ENCODE data around the gene IL23R.

GRCh38 chr1:67134695-67135094, 31.6 kb upstream of the IL23R start, which contains the start of gene C1orf141:
- TF ChIP-seq, protein P1, sequence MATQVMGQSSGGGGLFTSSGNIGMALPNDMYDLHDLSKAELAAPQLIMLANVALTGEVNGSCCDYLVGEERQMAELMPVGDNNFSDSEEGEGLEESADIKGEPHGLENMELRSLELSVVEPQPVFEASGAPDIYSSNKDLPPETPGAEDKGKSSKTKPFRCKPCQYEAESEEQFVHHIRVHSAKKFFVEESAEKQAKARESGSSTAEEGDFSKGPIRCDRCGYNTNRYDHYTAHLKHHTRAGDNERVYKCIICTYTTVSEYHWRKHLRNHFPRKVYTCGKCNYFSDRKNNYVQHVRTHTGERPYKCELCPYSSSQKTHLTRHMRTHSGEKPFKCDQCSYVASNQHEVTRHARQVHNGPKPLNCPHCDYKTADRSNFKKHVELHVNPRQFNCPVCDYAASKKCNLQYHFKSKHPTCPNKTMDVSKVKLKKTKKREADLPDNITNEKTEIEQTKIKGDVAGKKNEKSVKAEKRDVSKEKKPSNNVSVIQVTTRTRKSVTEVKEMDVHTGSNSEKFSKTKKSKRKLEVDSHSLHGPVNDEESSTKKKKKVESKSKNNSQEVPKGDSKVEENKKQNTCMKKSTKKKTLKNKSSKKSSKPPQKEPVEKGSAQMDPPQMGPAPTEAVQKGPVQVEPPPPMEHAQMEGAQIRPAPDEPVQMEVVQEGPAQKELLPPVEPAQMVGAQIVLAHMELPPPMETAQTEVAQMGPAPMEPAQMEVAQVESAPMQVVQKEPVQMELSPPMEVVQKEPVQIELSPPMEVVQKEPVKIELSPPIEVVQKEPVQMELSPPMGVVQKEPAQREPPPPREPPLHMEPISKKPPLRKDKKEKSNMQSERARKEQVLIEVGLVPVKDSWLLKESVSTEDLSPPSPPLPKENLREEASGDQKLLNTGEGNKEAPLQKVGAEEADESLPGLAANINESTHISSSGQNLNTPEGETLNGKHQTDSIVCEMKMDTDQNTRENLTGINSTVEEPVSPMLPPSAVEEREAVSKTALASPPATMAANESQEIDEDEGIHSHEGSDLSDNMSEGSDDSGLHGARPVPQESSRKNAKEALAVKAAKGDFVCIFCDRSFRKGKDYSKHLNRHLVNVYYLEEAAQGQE (IDR thresholded peaks at IDR 0.05), result no peak
- TF ChIP-seq EGR1 (IDR thresholded peaks at IDR 0.05; ENCODE audit: low read depth in 2 of 2) (no peak), CTCF (IDR thresholded peaks at IDR 0.05; ENCODE audit: low read depth, low read length, missing input control) (no peak), GABPA (IDR thresholded peaks at IDR 0.05 in 1 of 2, conservative IDR thresholded peaks at IDR 0.05 in 1 of 2) (no peak), RAD21 (IDR thresholded peaks at IDR 0.05) (no peak)
- TF ChIP-seq, protein P2, sequence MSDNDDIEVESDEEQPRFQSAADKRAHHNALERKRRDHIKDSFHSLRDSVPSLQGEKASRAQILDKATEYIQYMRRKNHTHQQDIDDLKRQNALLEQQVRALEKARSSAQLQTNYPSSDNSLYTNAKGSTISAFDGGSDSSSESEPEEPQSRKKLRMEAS (IDR thresholded peaks at IDR 0.05), result no peak
- TF ChIP-seq, protein P3, sequence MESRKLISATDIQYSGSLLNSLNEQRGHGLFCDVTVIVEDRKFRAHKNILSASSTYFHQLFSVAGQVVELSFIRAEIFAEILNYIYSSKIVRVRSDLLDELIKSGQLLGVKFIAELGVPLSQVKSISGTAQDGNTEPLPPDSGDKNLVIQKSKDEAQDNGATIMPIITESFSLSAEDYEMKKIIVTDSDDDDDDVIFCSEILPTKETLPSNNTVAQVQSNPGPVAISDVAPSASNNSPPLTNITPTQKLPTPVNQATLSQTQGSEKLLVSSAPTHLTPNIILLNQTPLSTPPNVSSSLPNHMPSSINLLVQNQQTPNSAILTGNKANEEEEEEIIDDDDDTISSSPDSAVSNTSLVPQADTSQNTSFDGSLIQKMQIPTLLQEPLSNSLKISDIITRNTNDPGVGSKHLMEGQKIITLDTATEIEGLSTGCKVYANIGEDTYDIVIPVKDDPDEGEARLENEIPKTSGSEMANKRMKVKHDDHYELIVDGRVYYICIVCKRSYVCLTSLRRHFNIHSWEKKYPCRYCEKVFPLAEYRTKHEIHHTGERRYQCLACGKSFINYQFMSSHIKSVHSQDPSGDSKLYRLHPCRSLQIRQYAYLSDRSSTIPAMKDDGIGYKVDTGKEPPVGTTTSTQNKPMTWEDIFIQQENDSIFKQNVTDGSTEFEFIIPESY (IDR thresholded peaks at IDR 0.05), result no peak

Measured in liver (tissue), 3 donors.